Keratinocyte (primary cell): ENCODE results near the gene KANK2.

Experiments
- CTCF ChIP-seq, 3 experiments: IDR thresholded peaks in 1 of 3; conservative IDR thresholded peaks in 1 of 3; optimal IDR thresholded peaks in 1 of 3; 2 replicates in 2 of 3; 3 replicates in 1 of 3; pipeline versions ENCODE3 to v1.5.1; 2011; ENCODE audit warnings: low read length in 3 of 3, mild to moderate bottlenecking in 3 of 3, moderate library complexity in 2 of 3, control low read depth in 1 of 3, inconsistent platforms in 1 of 3; ENCODE audit not compliant: insufficient read depth in 2 of 3; ENCODE audit errors: extremely low read depth in 1 of 3
- EZH2 ChIP-seq: IDR thresholded peaks from one replicate; pipeline ENCODE4 v1.6.1; 2012; ENCODE audit warnings: inconsistent platforms, mild to moderate bottlenecking, low read length, moderate library complexity

GRCh38 chr19:11242864-11243797 is 45.8 kb upstream of the KANK2 start:
- TF ChIP-seq EZH2 = no peak
- peak; percentile 37 to 78 (median 78) for TF ChIP-seq CTCF (optimal IDR thresholded peaks at IDR 0.05 in 1 of 3, IDR thresholded peaks at IDR 0.05 in 1 of 3, conservative IDR thresholded peaks at IDR 0.05 in 1 of 3; ENCODE audit: extremely low read depth in 1 of 3, insufficient read depth in 2 of 3, low read length in 3 of 3)
